A549 (cell line): Measurements from ENCODE around the gene NSMF. TPM values are rescaled to one million over a fixed set of nuclear protein-coding genes. Genes with fewer than 3 reads are reported as not detected.

Source experiments
- ATAC-seq, 2 experiments: fragments of 200-7000 bp in 1 of 2; fragments of >200 bp in 1 of 2; cut with Nextera tagmentation in 1 of 2; cut with Tn5 transposase in 1 of 2; 3 replicates each; pipeline versions ENCODE4 v1.8.0 to v1.9.1; 2018 to 2020; ENCODE audit warnings: mild to moderate bottlenecking in 1 of 2, moderate library complexity in 1 of 2
- CTCF ChIA-PET: fragments of 300-600 bp; sonication (Branson Sonifier 250); formaldehyde crosslinking; extraction: SDS; loops from one replicate; lab custom pipeline; 2021; ENCODE audit warnings: antibody characterized with exemption, inconsistent platforms; lab: Yijun Ruan, JAX
- POLR2A ChIA-PET: fragments of 350-600 bp; formaldehyde crosslinking; extraction: SDS; loops from one replicate; lab custom pipeline; 2021; ENCODE audit warnings: antibody characterized with exemption, inconsistent platforms; lab: Yijun Ruan, JAX
- DNase-seq, 2 experiments: peaks; one replicate each; pipeline versions ENCODE4 v3.0.0 to v3.0.0-alpha.2; 2011 to 2016; ENCODE audit warnings: low read depth in 1 of 2, low spot score in 1 of 2
- FAIRE-seq: peaks from 2 replicates; lab custom pipeline; 2011; peaks lifted over from hg19 to GRCh38; lab: Jason Lieb, UNC
- H3K27ac ChIP-seq, 2 experiments: fragments of >200 bp; sonication (Bioruptor Twin); formaldehyde crosslinking; 3 replicates each; pipeline ENCODE4 v1.5.1; 2016 to 2017
- H3K4me1 ChIP-seq: fragments of >200 bp; sonication (Bioruptor Twin); formaldehyde crosslinking; 3 replicates; pipeline ENCODE4 v1.6.1; 2016
- H3K4me2 ChIP-seq: fragments of >200 bp; sonication (Bioruptor Twin); formaldehyde crosslinking; 3 replicates; pipeline ENCODE4 v1.6.1; 2016
- H3K4me3 ChIP-seq: fragments of >200 bp; sonication (Bioruptor Twin); formaldehyde crosslinking; 3 replicates; pipeline ENCODE4 v1.5.1; 2016
- H3K9me3 ChIP-seq: fragments of >200 bp; sonication (Bioruptor Twin); formaldehyde crosslinking; 3 replicates; pipeline ENCODE4 v1.6.1; 2016
- BCL3 ChIP-seq: fragments of >200 bp; sonication (Bioruptor Twin); formaldehyde crosslinking; IDR thresholded peaks from 3 replicates; pipeline ENCODE4 v1.6.1; 2016
- CHD2 ChIP-seq: fragments of 150-350 bp; IDR thresholded peaks from 2 replicates; pipeline ENCODE4 v1.6.1; 2014; ENCODE audit warnings: low read length; ENCODE audit not compliant: partially characterized antibody
- CHD4 ChIP-seq: fragments of 200-600 bp; sonication (generic); IDR thresholded peaks from 2 replicates; pipeline ENCODE4 v1.6.1; 2016; ENCODE audit warnings: antibody characterized with exemption, mild to moderate bottlenecking, borderline replicate concordance
- ELK1 ChIP-seq: fragments of 150-350 bp; IDR thresholded peaks from 2 replicates; pipeline ENCODE4 v1.6.1; 2014; ENCODE audit warnings: low read depth, mild to moderate bottlenecking, low read length
- FOSL2 ChIP-seq, 2 experiments: fragments of 450-650 bp in 1 of 2; fragments of >200 bp in 1 of 2; sonication (Bioruptor Twin) in 1 of 2; formaldehyde crosslinking; IDR thresholded peaks; 2 replicates each; pipeline versions ENCODE4 v1.5.0 to v1.6.1; 2016 to 2020; ENCODE audit warnings: mild to moderate bottlenecking in 1 of 2, moderate library complexity in 1 of 2
- FOXS1 ChIP-seq: fragments of 250-450 bp; sonication (Bioruptor Pico); IDR thresholded peaks from 2 replicates; pipeline ENCODE4 v1.5.0; 2020; ENCODE audit warnings: mild to moderate bottlenecking, moderate library complexity
- MAX ChIP-seq: IDR thresholded peaks from 2 replicates; pipeline ENCODE4 v1.6.1; 2012
- MYC ChIP-seq: IDR thresholded peaks from 2 replicates; pipeline ENCODE4 v1.6.1; 2012; ENCODE audit warnings: mild to moderate bottlenecking, inconsistent platforms, low read length, improper control_type of control experiment, borderline replicate concordance
- NFE2L2 ChIP-seq: fragments of 150-350 bp; conservative IDR thresholded peaks from 2 replicates; pipeline ENCODE4 v1.6.1; 2014; ENCODE audit warnings: low read length
- REST ChIP-seq: fragments of 200-600 bp; sonication (generic); IDR thresholded peaks from 2 replicates; pipeline ENCODE4 v1.6.1; 2016; ENCODE audit warnings: antibody characterized with exemption, mild to moderate bottlenecking, moderate library complexity
- TP53 ChIP-seq: fragments of 250-450 bp; sonication (Bioruptor Pico); IDR thresholded peaks from 2 replicates; pipeline ENCODE4 v1.5.0; 2021; ENCODE audit warnings: mild to moderate bottlenecking, moderate library complexity
- ZFP36 ChIP-seq: fragments of 450-650 bp; IDR thresholded peaks from 2 replicates; pipeline ENCODE4 v1.6.1; 2014; ENCODE audit warnings: borderline replicate concordance; ENCODE audit not compliant: partially characterized antibody
- WGBS: methylation state at CpG from one replicate; pipeline ENCODE4 v1.1.6; 2017; ENCODE audit errors: missing lambda C conversion rate; 5-methylcytosine and 5-hydroxymethylcytosine counted together
- polyA plus RNA-seq, 4 experiments: library from polyadenylated mRNA; depleted of rRNA in 3 of 4; stranded (reverse); fragments of >200 nt; fragmentation: RNase III in 1 of 4; extraction: RNeasy Plus Mini Kit Qiagen cat#74134 plus additional on column Dnase treatment in 1 of 4; gene quantifications; 2 replicates in 3 of 4; 3 replicates in 1 of 4; pipeline ENCODE4 v1.2.3, GENCODE V29; 2011 to 2017

The NSMF gene
- polyA plus RNA-seq, 2 of the 4 experiments (the other 2 are of a cell fraction) = 16.0 to 29.2 TPM

GRCh38 chr9:137457406-137458193, 1.5 kb downstream of the NSMF start:
- peak overlapping the region; percentile 83 for H3K4me3 ChIP-seq
- POLR2A ChIA-PET = no interaction called here
- WGBS = 93% methylated on average over 28 of the region's 44 CpGs
- H3K4me2 ChIP-seq = peak overlapping the region; percentile 99
- FAIRE-seq (no peak), DNase-seq (no peak), ATAC-seq (no peak)
- CTCF ChIA-PET = interaction anchor here (1.2 to 5.8 kb wide), 3 partner anchors 13 to 155 kb away, joined by 4 to 35 read pairs (median 13); partner anchors contain the start of genes EXD3, NOXA1 and NRARP
- H3K4me1 ChIP-seq = peaks cover 38% of the 10 kb centered on the region
- TF ChIP-seq NFE2L2 = no peak
- no peak for TF ChIP-seq REST
- no peak for TF ChIP-seq MAX
- TF ChIP-seq, all 56 proteins: peak for 0
- Histone ChIP-seq H3K9me3 (no peaks in the 10 kb centered on the region), H3K27ac (peak overlapping the region in 1 of 2 experiments; percentile 93; a peak in 4 of 6 replicates)

- no peak overlapping the region for H3K27ac ChIP-seq
- peaks cover 38% of the 10 kb centered on the region for H3K4me1 ChIP-seq
- TF ChIP-seq ZFP36 = peak; percentile 95
- no peak for TF ChIP-seq BCL3
- ChIA-PET POLR2A (no interaction called here), CTCF (interaction anchor here (1.2 to 5.8 kb wide), 3 partner anchors 12 to 155 kb away, joined by 4 to 35 read pairs (median 13); partner anchors contain the start of genes EXD3, NOXA1 and NRARP)
- no peak for DNase-seq
- H3K9me3 ChIP-seq = no peaks in the 10 kb centered on the region
- H3K4me2 ChIP-seq = no peak overlapping the region
- no peak for FAIRE-seq
- no peak for ATAC-seq
- 91% methylated on average over 9 of the region's 10 CpGs for WGBS
- H3K4me3 ChIP-seq = no peak overlapping the region
Observed at GRCh38 chr9:137456864-137457405, 2.2 kb downstream of the NSMF start.

GRCh38 chr9:137456061-137456863, 2.9 kb downstream of the NSMF start:
- ATAC-seq = no peak
- H3K27ac ChIP-seq = no peak overlapping the region
- POLR2A ChIA-PET = no interaction called here
- H3K4me2 ChIP-seq = no peak overlapping the region
- no peak for DNase-seq
- no peak for FAIRE-seq
- CTCF ChIA-PET = interaction anchor here (1.0 to 5.8 kb wide), 5 partner anchors 12 to 154 kb away, joined by 4 to 35 read pairs (median 13); partner anchors contain the start of genes EXD3, NOXA1 and NRARP
- peaks cover 38% of the 10 kb centered on the region for H3K4me1 ChIP-seq
- no peaks in the 10 kb centered on the region for H3K9me3 ChIP-seq
- no peak overlapping the region for H3K4me3 ChIP-seq
- no peak for TF ChIP-seq CHD4
- TF ChIP-seq TP53 = no peak
- no peak for TF ChIP-seq ELK1
- TF ChIP-seq FOSL2 (IDR thresholded peaks at IDR 0.05) = no peak
- TF ChIP-seq FOSL2 (CRISPR knock-in tag; IDR thresholded peaks at IDR 0.05) = no peak
- TF ChIP-seq CHD2 = no peak
- TF ChIP-seq MYC = no peak
- no peak for TF ChIP-seq BCL3
- TF ChIP-seq FOXS1 (CRISPR knock-in tag) = no peak
- 84% methylated on average over 10 of the region's 12 CpGs for WGBS
